ENCODE measurements around the gene MED4. TPM values are rescaled to one million over a fixed set of nuclear protein-coding genes. Genes with fewer than 3 reads are reported as not detected.

MED4 gene
- total and polyA plus RNA-seq, 2 of the 8 experiments (the other 6 are each of a cell fraction or from before 2014, with no cell fraction given): 25.7 to 48.1 TPM

- no peak for TF ChIP-seq USF2 (IDR thresholded peaks at IDR 0.05; ENCODE audit: low read length)
- no peak for TF ChIP-seq SRF (IDR thresholded peaks at IDR 0.05; ENCODE audit: low read depth, low read length)
- no peak for TF ChIP-seq YY1 (IDR thresholded peaks at IDR 0.05; ENCODE audit: low read depth, low read length)
- no peak for TF ChIP-seq JUND (IDR thresholded peaks at IDR 0.05; ENCODE audit: low read length)
- TF ChIP-seq TAF1 (IDR thresholded peaks at IDR 0.05; ENCODE audit: low read depth, low read length): no peak
- TF ChIP-seq JUN (IDR thresholded peaks at IDR 0.05; ENCODE audit: low read depth, low read length): no peak
- no peak for FAIRE-seq
- Histone ChIP-seq H3K9me3 (ENCODE audit: insufficient read depth in 2 of 2, low read depth in 1 of 2, low read length in 1 of 2) (peaks cover 0 to 8% of the 10 kb centered on the region in 2 experiments; a peak in 1 of 4 replicates), H2AFZ (ENCODE audit: low read length) (no peak overlapping the region), H3K79me2 (ENCODE audit: control insufficient read depth in 1 of 2, insufficient read depth in 2 of 2, low read length in 2 of 2) (no peaks in the 10 kb centered on the region), H3K56ac (replicated peaks; ENCODE audit: insufficient read length, low read depth, low read length) (no peak overlapping the region), H3K9ac (replicated peaks in 1 of 4; ENCODE audit: extremely low read depth in 1 of 4, low read depth in 3 of 4, low read length in 3 of 4) (no peak overlapping the region), H2BK15ac (ENCODE audit: low read length) (no peak overlapping the region), H3K27me3 (replicated peaks in 1 of 4; ENCODE audit: control insufficient read depth in 3 of 4, extremely low read depth in 1 of 4, insufficient read depth in 3 of 4, low read length in 3 of 4) (no peaks in the 10 kb centered on the region), H3K4ac (replicated peaks; ENCODE audit: insufficient read length, low read depth, low read length) (no peak overlapping the region), H3K36me3 (ENCODE audit: control insufficient read depth in 2 of 4, insufficient read depth in 4 of 4, low read length in 3 of 4) (peaks cover 0 to 17% (median 5%) of the 10 kb centered on the region in 4 experiments; a peak in 4 of 8 replicates), H3K23me2 (ENCODE audit: low read depth, low read length) (no peaks in the 10 kb centered on the region), H3K23ac (ENCODE audit: insufficient read length) (no peak overlapping the region), H2BK5ac (ENCODE audit: low read depth, low read length) (no peak overlapping the region), H2AK5ac (ENCODE audit: low read depth, low read length) (no peak overlapping the region), H2BK120ac (replicated peaks; ENCODE audit: low read depth, low read length) (no peak overlapping the region), H3K27ac (ENCODE audit: low read depth, low read length) (no peak overlapping the region), H3K4me3 (ENCODE audit: extremely low read depth in 1 of 4, insufficient read depth in 2 of 4, low read depth in 3 of 4, low read length in 4 of 4) (no peak overlapping the region), H3K18ac (ENCODE audit: extremely low read depth, low read length) (no peak overlapping the region), H3K79me1 (ENCODE audit: low read depth, low read length) (no peaks in the 10 kb centered on the region), H4K20me1 (replicated peaks in 1 of 2; ENCODE audit: control insufficient read depth in 1 of 2, insufficient read depth in 2 of 2, low read length in 2 of 2) (no peaks in the 10 kb centered on the region), H2BK20ac (ENCODE audit: low read length) (no peak overlapping the region), H4K5ac (ENCODE audit: insufficient read length, low read depth, low read length) (no peak overlapping the region), H4K8ac (ENCODE audit: extremely low read depth, insufficient read depth, low read length) (no peak overlapping the region), H2BK12ac (ENCODE audit: low read depth, low read length) (no peak overlapping the region), H4K91ac (replicated peaks; ENCODE audit: insufficient read length, low read length) (no peak overlapping the region), H3K14ac (ENCODE audit: insufficient read length) (no peak overlapping the region), H3K4me2 (ENCODE audit: insufficient read depth in 1 of 2, low read depth in 2 of 2, low read length in 2 of 2) (no peak overlapping the region), H3K4me1 (replicated peaks in 1 of 4; ENCODE audit: control insufficient read depth in 3 of 4, insufficient read depth in 4 of 4, low read length in 3 of 4) (no peaks in the 10 kb centered on the region)
- 88% methylated on average over 5 of the region's 5 CpGs; no CpG with 5 or more reads in 1 of the 2 experiments for WGBS, 2 experiments (ENCODE audit: extremely low coverage in 1 of 2, insufficient coverage in 1 of 2, insufficient read length in 1 of 2, insufficient replicate concordance in 2 of 2, low coverage in 1 of 2, low lambda C conversion rate in 2 of 2, missing lambda C conversion rate in 1 of 2)
- ChIA-PET CTCF (ENCODE audit: partially characterized antibody) (no interaction called here), POLR2A (ENCODE audit: partially characterized antibody) (no interaction called here)
- no peak for DNase-seq (ENCODE audit: low read depth in 1 of 2, low spot score in 2 of 2)
These were observed 39.2 kb downstream of the MED4 start for GRCh38 chr13:48055712-48056111.
